H1 (cell line): ENCODE data around the gene A2ML1. TPM values are rescaled to one million over a fixed set of nuclear protein-coding genes. Genes with fewer than 3 reads are reported as not detected.
A peak's percentile ranks its signal among the peaks of the same experiment; 100 is the strongest.

Source experiments
- ASH2L ChIP-seq: fragments of 200-600, 300-600 bp; sonication (generic); IDR thresholded peaks from one replicate; pipeline ENCODE4 v1.7.1; 2017; ENCODE audit warnings: low read length
- ATF2 ChIP-seq: IDR thresholded peaks from 2 replicates; pipeline ENCODE4 v1.6.1; 2012; ENCODE audit warnings: low read length, inconsistent platforms
- CHD7 ChIP-seq: fragments of 300-600 bp; sonication (generic); IDR thresholded peaks from 2 replicates; pipeline ENCODE4 v1.7.1; 2012; ENCODE audit warnings: low read length, moderate library complexity, mild to moderate bottlenecking, inconsistent platforms; ENCODE audit not compliant: insufficient replicate concordance
- GABPA ChIP-seq: IDR thresholded peaks from 2 replicates; pipeline ENCODE4 v1.6.1; 2011; ENCODE audit warnings: mild to moderate bottlenecking, low read length, moderate library complexity, borderline replicate concordance; ENCODE audit not compliant: insufficient read depth
- POU5F1 ChIP-seq: IDR thresholded peaks from 2 replicates; pipeline ENCODE4 v1.6.1; 2011; ENCODE audit warnings: low read depth, mild to moderate bottlenecking, low read length, moderate library complexity
- SIX5 ChIP-seq: IDR thresholded peaks from 2 replicates; pipeline ENCODE4 v1.6.1; 2011; ENCODE audit warnings: mild to moderate bottlenecking, low read depth, low read length
- polyA plus RNA-seq, 7 experiments: library from polyadenylated mRNA; depleted of rRNA in 3 of 7; stranded (reverse) in 5 of 7; unstranded in 2 of 7; fragments of >200 nt in 5 of 7; fragments of 200-250 nt in 2 of 7; gene quantifications; 1 replicate in 5 of 7; 2 replicates in 1 of 7; 4 replicates in 1 of 7; pipeline versions ENCODE4 v1.2.1 to v1.2.3, GENCODE V29; 2011 to 2013; ENCODE audit warnings: missing spikeins in 2 of 7, mixed read lengths in 2 of 7
- total RNA-seq: library from RNA; stranded (reverse); fragmentation: NEBNext Ultra II Directional; extraction: Animal tissue kit (Norgen Biotek cat#: 25700); gene quantifications from 2 replicates; pipeline ENCODE4 v1.2.1, GENCODE V29; 2021

The A2ML1 gene
- total and polyA plus RNA-seq, 2 of the 8 experiments (the other 6 are each of a cell fraction or from before 2014, with no cell fraction given), result 10.2 to 10.3 TPM

- TF ChIP-seq CHD7, result peak; percentile 96
- TF ChIP-seq POU5F1, result peak; percentile 95
- no peak for TF ChIP-seq GABPA
- TF ChIP-seq ATF2, result peak; percentile 79
- TF ChIP-seq SIX5, result no peak
- peak; percentile 17 for TF ChIP-seq ASH2L
Observed at GRCh38 chr12:8911606-8912268, 89.3 kb downstream of the A2ML1 start (continued).
